ENCODE results near the gene MOCS2.

The MOCS2 gene

GRCh38 chr5:53126521-53126920, 17.0 kb upstream of the MOCS2 start:
- no peak for TF ChIP-seq CTCF (IDR thresholded peaks at IDR 0.05; ENCODE audit: borderline replicate concordance, control extremely low read depth, extremely low read depth, insufficient read depth, missing control alignments)
- in situ Hi-C loops (cut with MboI; ENCODE audit: low sequenced_read_pairs, unreplicated experiment) = no loop called here
- no peak for DNase-seq (ENCODE audit: low spot score)

GRCh38 chr5:53123702-53124101, 14.1 kb upstream of the MOCS2 start:
- in situ Hi-C loops (cut with MboI; ENCODE audit: low sequenced_read_pairs, unreplicated experiment) = no loop called here
- TF ChIP-seq CTCF (IDR thresholded peaks at IDR 0.05; ENCODE audit: borderline replicate concordance, control extremely low read depth, extremely low read depth, insufficient read depth, missing control alignments) = no peak
- DNase-seq (ENCODE audit: low spot score) = no peak

- DNase-seq (ENCODE audit: low spot score) = no peak
- in situ Hi-C loops (cut with MboI; ENCODE audit: low sequenced_read_pairs, unreplicated experiment) = no loop called here
- TF ChIP-seq CTCF (IDR thresholded peaks at IDR 0.05; ENCODE audit: borderline replicate concordance, control extremely low read depth, extremely low read depth, insufficient read depth, missing control alignments) = no peak
Measured at GRCh38 chr5:53120165-53120564, 10.6 kb upstream of the MOCS2 start.

GRCh38 chr5:53118879-53119278, 9.3 kb upstream of the MOCS2 start:
- DNase-seq (ENCODE audit: low spot score) = no peak
- no peak for TF ChIP-seq CTCF (IDR thresholded peaks at IDR 0.05; ENCODE audit: borderline replicate concordance, control extremely low read depth, extremely low read depth, insufficient read depth, missing control alignments)
- in situ Hi-C loops (cut with MboI; ENCODE audit: low sequenced_read_pairs, unreplicated experiment) = no loop called here

- TF ChIP-seq CTCF (IDR thresholded peaks at IDR 0.05; ENCODE audit: borderline replicate concordance, control extremely low read depth, extremely low read depth, insufficient read depth, missing control alignments) = no peak
- in situ Hi-C loops (cut with MboI; ENCODE audit: low sequenced_read_pairs, unreplicated experiment) = no loop called here
- no peak for DNase-seq (ENCODE audit: low spot score)
Measured at GRCh38 chr5:53116597-53116996, 7.0 kb upstream of the MOCS2 start.

- no peak for TF ChIP-seq CTCF (IDR thresholded peaks at IDR 0.05; ENCODE audit: borderline replicate concordance, control extremely low read depth, extremely low read depth, insufficient read depth, missing control alignments)
- DNase-seq (ENCODE audit: low spot score) = no peak
- in situ Hi-C loops (cut with MboI; ENCODE audit: low sequenced_read_pairs, unreplicated experiment) = no loop called here
Measured at GRCh38 chr5:53114988-53115387, 5.4 kb upstream of the MOCS2 start.

GRCh38 chr5:53113947-53114346, 4.4 kb upstream of the MOCS2 start:
- DNase-seq (ENCODE audit: low spot score) = no peak
- no peak for TF ChIP-seq CTCF (IDR thresholded peaks at IDR 0.05; ENCODE audit: borderline replicate concordance, control extremely low read depth, extremely low read depth, insufficient read depth, missing control alignments)
- in situ Hi-C loops (cut with MboI; ENCODE audit: low sequenced_read_pairs, unreplicated experiment) = no loop called here
